SKM-1 treated with dmso at 0.1 percent for 144 hours (cell line): Measurements from ENCODE around the gene TCF7.
"Not testable (repeated sequence)": the region's sequence is repeated elsewhere in the genome, so short reads cannot be mapped to it uniquely, and the experiment has no call there.

Experiments used
- DNase-seq: peaks from one replicate; lab custom pipeline; 2025; ENCODE audit not compliant: unreplicated experiment; lab: John Stamatoyannopoulos, UW

The TCF7 gene

DNA sequence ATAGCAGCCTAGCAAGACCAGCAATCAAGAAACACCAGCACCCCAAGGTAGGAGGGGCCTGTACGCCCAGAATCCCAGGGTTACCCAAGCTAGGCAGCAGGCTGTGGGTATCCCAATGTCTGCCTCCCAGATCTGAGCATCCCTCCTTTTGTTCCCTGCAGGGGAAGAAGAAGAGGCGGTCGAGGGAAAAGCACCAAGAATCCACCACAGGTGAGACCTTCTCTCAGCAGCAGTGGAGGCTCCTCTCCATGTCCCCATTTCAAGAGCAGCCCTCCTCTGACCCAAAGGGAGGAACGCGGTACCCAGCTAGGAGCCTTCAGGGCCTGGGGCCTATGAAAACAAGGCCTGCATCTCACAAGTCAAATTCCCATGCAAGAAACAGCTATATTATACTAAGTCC is 28.9 kb downstream of the TCF7 start:
- DNase-seq = no peak

DNA sequence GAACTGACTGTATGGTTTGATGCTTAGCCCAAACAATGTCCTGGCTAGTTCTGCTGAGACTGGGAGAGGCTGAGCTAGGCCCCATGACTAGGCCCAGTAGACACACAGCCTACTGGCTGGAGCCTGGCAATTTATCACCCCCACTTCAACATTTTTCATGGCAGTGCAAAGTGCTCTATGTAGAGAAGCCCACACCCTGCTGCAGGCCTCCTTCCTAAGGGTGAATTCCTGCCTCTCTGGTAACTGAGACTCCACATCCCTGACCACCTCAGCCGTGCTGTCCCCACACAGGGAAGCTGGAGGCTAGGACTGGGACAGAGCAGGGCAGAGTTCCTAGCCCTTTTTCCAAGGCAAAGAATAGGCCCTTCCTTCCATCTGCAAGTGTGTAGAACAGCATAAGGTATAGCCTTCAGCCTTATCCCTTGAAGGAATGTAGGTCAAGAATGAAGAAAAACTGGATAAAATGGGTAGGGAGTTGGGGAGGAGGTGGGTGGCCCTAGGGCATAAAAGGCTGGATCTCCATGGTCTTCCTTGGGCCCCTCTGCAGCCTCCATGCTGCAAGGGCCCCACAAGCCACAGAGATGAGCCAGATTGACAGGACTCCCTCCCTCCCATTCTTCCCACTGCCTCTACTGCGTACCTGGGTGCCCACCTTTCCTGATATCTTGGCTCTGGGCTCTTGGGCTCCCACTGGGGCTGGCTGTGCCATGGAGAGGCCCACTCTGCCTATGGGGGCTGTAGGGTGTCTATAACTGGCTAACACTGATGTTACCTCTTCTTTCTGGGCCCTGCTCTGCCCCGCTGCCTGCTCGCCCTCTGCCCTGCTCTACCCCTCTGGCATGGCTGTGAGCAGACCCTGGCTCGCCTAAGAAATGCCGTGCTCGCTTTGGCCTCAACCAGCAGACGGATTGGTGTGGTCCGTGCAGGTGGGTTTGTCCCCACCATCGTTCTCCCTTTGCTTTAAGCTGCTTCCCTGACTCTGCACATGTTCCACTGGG is 29.8 kb downstream of the TCF7 start:
- DNase-seq = no peak

DNA sequence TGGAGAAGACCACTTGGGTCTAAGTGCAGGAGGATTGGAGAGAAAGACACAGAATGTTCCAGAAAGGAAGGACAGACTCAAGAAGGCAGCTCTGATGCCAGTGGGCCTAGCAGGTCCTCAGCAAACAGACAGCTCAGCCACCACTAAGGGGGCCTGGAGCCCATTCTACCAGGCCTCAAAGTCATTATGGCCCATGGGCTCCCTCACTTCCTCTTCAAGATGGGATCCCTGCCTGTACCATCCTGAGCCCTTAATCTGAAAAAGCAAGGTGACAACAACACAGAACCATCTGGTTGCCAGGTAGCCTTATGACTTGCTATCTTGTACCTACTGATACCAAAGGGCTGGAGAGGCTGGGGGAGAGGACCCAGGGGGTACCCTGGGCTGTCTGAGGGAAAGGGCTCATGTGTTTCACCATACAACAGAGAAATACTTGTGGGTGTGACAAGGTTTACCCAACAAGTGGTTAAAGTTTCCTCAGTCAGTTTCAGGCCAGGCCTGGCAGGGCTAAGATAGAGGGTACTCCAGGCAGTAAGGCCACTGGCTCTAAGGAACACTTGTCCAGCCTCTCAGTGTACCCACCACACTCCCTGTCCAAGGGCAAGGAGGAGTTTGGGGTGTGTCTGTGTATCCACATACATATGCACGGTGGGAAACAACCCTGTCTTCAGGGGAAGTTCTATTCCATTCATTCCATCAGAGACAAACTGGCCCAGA is 30.7 kb downstream of the TCF7 start:
- DNase-seq = peak; percentile 19

DNA sequence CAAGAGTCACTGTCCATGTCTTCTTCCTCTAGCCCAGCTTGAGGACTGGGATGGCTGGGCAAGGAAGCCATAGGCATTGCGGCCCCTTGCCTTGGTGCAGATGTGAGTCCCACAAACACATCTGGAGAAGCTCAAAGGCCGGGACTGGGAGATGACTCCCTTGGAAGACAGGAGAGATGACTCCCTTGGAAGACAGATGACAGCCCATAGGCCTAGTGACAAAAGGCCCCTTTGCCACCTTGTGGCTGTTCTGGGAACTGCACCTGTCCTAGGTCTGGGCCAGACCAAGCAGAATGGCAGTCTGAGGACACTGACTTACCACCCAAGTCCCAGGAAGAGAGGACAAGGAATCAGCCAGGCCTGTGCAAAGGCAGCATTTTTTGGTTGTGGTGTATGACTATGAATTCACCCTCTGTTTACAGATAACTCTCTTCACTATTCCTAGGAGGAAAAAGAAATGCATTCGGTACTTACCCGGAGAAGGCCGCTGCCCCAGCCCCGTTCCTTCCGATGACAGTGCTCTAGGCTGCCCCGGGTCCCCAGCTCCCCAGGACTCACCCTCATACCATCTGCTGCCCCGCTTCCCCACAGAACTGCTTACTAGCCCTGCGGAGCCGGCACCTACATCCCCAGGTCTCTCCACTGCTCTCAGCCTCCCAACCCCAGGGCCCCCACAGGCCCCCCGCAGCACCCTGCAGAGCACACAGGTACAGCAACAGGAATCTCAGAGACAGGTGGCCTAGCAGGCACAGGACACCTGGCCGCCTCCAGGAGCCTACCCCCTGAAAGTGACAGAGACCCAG is 31.5 kb downstream of the TCF7 start:
- peak; percentile 38 for DNase-seq

DNA sequence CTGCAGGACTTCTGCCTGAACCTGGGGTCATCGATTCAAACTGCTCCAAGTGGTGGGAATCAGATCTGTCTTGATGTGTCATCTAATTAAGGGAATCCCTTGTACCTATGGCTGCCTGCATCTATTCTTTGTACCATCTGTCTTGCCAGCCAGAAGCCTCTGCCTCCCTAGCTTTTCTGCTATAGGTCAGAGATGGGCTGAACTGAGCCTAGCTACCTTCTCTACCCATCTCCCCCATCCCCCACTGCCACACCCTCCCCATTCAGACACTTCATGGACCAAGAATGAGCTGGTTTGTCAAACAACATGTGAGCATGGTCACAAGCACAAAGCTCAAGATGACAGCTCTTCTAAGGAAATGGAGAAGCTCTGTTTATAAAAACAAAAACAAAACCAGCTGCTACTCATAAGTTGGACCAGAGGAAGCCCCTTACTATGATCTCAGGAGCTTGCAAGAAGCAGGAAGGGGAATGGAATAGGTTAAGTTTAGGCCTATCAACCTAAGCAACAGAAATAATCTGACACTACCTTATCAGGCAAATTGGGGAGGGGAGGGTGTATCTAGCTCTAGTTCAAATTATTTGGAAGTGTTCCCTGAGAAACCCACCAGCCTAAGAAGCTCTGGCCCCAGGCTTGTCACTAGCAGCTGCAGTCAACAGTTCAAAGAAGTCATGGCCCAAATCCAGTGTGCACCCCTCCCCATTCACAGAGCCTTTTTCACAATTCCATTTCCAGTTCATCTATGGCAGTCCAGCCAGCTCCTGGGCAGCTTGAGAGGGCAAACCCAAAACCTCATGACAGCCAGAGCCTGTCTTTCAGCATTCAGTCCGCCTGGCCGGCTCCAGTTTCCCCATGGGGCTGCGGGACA is 32.4 kb downstream of the TCF7 start:
- no peak for DNase-seq

DNA sequence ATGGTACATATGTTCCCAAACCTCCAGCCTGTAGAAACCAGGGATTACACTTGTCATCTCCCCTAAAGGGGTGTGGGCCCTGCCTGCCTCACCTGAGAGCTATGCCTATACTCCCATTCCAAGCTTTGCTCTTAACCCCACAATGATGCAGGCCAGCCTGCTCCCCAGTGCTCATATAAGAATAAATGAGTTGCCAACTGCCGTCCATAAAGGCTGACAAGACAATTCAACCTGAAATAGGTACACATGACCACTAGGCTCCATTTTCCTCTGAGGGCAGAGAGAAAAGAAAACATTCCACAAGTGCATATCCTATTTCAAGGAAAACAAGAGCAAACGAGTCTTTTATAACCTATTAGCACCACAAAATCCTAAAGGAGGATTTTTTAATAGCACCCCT is 33.8 kb downstream of the TCF7 start:
- no peak for DNase-seq

DNA sequence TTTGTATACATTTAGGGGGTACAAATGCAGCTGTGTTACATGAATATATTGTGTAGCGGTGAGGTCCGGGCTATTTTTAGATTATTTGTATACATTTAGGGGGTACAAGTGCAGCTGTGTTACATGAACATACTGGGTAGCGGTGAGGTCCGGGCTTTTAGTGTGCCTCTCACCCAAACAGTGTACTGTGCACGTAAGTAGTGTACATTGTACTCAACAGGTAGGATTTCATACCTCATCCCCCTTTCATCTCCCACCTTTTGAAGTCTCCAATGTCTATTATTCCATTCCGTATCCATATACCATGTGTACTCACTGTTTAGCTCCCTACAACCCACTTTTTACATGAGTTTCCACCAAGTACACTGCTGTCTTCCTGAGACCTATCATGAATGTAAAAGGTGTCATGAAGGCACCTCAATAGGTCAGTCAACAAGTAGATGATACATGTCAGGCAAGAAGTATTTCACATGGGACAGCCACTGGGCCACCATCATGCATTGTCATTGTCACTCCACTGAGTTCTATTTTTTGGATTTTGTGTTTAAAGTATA is 34.6 kb downstream of the TCF7 start:
- DNase-seq = no peak

DNA sequence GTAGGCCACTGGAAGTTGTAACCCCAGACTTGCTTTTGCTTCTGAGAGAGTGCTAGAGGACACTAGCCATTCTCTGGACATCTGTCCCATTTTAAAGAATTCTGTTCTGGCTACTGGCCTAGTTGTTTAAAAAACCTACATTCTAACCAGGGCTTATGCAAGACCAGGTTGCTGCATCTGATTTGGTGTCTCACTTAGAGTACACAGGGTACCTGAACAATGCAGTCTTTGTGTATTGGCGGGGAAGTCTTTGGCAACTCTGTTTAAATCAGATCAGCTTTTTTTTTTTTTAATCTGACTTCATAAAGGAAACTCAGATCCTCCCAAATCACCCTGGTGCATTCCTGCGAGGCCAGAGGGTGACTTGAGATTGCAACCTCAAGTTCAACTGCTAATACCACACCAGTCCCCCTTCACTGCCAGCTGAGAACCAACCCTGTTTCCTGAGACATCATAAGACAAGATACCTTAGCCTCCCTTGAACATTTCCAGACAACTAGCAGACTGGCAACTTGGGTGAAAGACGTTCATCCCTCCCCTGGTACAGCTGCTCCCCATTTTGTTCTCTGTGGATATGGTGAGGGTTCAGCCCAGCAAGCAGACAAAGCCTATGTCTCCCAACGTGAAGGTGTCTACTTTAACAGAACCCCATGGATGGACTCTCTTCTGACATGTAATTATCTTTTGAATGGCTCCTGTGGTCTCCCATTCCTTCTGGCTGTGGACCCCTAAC is 35.3 kb downstream of the TCF7 start:
- no peak for DNase-seq

DNA sequence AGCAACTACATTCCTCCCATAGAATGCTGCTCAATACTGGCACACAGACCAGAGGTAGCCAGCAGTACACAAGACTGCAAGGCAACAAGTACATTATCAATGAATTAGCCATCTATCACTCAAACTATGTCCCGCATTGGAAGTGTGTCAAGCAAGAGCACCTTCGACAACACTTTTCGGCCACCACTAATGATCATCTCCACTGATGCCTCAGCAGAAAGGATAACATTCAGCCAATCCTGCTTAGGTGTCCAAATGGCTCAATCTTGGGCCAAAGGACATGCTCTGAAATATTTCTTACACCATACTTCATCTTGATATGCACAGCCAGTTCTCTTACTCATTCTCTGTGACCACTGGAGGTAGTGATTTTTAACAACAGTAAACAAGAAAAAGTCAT is 37.2 kb downstream of the TCF7 start:
- DNase-seq = no peak

DNA sequence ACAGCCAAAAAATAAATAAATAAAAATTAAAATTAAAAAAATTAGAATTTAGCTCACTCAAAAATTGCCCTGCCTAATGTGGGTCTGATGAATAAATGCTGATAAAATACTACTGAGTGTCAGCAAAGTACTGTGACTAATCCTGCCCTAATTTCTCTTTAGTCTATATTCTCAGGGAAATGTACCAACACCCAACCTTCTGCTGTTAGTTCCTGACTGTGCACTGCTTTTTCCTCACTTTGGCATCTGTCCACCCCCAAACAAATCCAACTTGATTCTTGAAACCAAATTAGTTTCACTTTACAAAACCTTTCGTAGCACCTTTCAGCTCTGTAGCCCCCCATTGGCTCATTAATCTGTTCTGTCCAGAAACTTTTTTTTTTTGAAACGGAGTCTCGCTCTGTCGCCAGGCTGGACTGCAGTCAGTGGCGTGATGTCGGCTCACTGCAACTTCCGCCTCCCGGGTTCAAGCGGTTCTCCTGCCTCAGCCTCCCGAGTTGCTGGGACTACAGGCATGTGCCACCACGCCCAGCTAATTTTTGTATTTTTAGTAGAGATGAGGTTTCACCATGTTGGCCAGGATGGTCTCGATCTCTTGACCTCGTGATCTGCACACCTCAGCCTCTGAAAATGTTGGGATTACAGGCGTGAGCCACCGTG is 37.8 kb downstream of the TCF7 start:
- DNase-seq = not testable (repeated sequence)

DNA sequence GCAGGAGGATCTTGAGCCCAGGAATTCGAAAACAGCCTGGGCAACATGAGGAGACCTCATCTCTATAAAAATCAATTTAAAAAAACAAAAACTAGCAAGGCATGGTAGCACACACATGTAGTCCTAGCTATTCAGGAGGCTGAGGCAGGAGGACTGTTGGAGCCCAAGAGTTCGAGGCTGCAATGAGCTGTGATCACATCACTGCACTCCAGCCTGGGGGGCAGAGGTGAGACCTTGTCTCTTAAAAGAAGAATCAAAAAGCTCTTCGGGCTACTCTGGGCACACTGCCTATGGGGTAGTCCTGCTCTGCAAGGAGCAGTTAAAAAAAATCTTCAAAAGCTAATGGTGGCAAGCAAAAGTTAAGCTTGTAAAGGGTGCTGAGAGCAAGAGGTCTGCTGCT is 38.8 kb downstream of the TCF7 start:
- DNase-seq = no peak

DNA sequence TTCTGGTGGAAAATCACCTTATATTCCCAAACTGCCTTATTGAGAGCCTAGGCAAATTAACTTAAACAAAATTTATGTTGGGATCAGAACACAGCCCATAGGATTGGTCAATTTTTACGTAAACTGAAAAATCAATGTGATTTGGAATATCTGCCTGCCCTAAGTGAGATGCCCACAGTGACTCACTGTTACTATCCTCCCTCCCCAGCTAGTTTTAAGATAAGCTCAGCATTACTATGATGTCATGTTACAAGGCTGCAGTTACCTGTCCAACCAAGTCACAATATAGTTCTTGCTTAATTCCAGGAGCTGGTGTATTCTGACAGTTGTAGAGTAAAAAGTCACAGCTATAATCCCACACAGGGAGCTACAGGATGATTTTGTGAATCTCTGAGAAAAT is 39.2 kb downstream of the TCF7 start:
- DNase-seq = no peak

DNA sequence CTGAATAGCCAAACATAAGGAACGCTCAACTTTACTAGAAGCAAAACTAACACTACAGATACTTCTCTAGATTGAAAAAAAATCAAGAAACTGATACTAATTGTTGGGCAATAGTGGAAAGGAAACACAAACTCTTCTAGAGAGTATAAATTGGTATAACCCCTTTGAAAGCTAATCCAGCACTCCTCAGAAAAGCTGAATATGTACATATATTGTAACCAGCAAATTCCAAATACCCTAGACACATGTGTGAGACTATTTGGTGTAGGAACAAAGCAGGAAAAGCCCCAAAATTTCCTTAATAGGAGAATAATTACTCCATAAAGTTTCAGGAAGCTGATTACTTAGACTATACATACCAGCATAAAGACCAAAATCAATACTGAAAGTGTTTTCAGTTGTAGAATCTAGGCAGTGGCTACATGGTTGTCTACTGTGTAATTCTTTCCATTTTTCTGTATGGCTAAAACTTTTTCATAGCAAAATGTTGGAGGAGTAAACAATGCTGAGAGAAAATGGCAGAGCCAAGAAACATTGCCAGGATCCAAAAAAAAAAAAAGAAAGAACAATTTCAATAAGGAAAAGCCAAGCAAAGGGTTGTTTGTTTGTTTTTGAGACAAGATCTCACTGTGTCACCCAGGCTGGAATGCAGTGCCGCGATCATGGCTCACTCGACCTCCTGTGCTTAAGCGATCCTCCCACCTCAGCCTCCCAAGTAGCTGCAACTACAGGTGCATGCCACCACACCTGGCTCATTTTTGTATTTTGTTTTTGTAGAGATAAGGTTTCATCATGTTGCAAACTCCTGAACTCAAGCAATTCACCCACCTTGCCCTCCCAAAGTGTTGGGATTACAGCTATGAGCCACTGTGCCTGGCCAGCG is 47.3 kb downstream of the TCF7 start:
- no peak for DNase-seq

DNA sequence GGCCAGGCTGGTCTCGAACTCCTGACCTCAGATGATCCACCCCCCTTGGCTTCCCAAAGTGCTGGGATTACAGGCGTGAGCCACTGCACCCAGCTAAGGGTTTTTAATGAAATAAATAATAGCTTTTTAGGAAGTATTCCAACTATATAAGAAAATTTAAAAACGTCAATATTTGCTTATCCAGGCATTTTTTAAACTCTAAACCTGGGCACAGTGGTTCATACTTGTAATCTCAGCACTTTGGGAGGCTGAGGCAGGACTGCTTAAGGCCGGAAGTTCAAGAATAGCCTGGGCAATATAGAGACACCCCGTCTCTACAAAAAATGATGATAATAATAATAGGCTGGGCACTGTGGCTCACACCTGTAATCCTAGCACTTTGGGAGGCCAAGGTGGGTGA is 48.1 kb downstream of the TCF7 start:
- no peak for DNase-seq

DNA sequence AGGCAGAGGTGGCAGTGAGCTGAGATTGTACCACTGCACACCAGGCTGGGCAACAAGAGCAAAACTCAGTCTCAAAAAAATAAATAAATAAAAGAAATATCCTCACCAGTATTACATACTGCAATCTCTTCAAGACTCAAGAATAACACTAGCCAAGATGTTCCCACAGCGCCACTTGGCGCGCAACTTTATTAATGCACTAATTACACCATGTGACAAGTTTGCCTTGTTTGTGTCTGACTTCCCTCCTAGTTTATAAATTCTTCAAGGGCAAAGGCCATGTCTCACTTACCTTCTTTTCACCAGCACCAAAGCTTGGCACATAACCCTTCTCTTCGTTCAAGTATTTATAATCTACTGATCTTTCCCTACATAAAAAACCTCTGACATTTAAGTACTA is 57.5 kb downstream of the TCF7 start:
- no peak for DNase-seq

DNA sequence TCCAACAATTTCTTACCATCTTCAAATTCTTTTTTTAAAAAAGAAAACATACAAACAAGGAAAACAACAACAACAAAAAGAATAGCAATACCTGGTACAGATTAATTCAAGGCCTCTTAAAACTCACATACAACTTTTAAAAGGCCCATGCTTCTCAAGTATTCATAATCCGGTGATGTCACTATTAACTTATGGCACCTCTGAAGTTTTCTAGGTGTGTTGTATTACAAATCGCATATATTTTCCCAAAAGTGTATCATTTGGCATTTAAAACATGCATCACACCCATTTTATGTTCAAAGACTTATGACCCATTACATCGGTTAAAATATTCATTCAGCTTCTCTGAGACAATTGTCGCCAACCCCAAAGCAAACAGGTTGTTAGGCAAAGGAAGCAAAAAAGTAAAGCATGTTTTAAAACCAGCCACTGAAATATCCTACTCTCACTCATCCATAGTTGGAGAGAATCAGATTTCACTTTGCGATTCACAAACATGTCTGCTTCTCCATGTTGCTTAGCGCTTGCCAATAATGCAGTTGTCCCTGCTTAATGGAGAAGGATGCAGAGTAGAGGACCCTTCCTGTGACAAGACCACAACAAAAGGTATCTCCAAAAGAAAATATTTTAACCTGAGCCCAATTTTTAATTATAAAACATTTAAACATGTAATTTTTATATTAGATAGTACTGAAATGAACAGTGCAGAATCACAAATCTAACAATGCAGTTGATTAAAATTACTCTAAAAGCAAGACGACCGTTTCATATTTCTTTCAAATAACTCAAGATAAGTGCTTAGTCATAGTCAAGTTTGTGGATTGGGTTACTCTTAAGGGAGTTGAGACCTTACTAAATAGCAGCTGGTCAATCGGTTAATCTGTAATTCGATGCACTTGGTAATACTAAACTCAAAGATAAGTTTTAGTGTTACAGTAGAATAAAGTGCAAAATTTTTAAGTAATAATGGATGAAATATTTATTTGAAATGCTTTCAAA is 60.7 kb downstream of the TCF7 start:
- no peak for DNase-seq
